Measurements from ENCODE around the gene STAB1.

- TF ChIP-seq TBL1XR1 (IDR thresholded peaks at IDR 0.05; ENCODE audit: low read depth, low read length) (no peak), NRF1 (conservative IDR thresholded peaks at IDR 0.05; ENCODE audit: low read depth, low read length) (no peak), FOXK2 (IDR thresholded peaks at IDR 0.05) (no peak), POLR2AphosphoS5 (IDR thresholded peaks at IDR 0.05; ENCODE audit: low read length) (no peak)
- TF ChIP-seq, protein P1, sequence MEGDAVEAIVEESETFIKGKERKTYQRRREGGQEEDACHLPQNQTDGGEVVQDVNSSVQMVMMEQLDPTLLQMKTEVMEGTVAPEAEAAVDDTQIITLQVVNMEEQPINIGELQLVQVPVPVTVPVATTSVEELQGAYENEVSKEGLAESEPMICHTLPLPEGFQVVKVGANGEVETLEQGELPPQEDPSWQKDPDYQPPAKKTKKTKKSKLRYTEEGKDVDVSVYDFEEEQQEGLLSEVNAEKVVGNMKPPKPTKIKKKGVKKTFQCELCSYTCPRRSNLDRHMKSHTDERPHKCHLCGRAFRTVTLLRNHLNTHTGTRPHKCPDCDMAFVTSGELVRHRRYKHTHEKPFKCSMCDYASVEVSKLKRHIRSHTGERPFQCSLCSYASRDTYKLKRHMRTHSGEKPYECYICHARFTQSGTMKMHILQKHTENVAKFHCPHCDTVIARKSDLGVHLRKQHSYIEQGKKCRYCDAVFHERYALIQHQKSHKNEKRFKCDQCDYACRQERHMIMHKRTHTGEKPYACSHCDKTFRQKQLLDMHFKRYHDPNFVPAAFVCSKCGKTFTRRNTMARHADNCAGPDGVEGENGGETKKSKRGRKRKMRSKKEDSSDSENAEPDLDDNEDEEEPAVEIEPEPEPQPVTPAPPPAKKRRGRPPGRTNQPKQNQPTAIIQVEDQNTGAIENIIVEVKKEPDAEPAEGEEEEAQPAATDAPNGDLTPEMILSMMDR (IDR thresholded peaks at IDR 0.05 in 2 of 3, conservative IDR thresholded peaks at IDR 0.05 in 1 of 3; ENCODE audit: control insufficient read depth in 2 of 3, extremely low read depth in 1 of 3, insufficient read depth in 1 of 3, low read depth in 3 of 3, low read length in 3 of 3) = no peak
Measured at GRCh38 chr3:52534281-52535183, 39.4 kb downstream of the STAB1 start.

Measured in GM12878 (cell line).